GM21528 (cell line): ENCODE results near the gene ANXA6.
A peak's percentile ranks its signal among the peaks of the same experiment; 100 is the strongest.

Experiments used
- ATAC-seq: cut with Tn5 transposase; IDR thresholded peaks from one replicate; pipeline ENCODE4 v1.9.1; 2021; ENCODE audit warnings: mild to moderate bottlenecking, moderate library complexity; ENCODE audit not compliant: unreplicated experiment, low FRiP score

The ANXA6 gene

DNA sequence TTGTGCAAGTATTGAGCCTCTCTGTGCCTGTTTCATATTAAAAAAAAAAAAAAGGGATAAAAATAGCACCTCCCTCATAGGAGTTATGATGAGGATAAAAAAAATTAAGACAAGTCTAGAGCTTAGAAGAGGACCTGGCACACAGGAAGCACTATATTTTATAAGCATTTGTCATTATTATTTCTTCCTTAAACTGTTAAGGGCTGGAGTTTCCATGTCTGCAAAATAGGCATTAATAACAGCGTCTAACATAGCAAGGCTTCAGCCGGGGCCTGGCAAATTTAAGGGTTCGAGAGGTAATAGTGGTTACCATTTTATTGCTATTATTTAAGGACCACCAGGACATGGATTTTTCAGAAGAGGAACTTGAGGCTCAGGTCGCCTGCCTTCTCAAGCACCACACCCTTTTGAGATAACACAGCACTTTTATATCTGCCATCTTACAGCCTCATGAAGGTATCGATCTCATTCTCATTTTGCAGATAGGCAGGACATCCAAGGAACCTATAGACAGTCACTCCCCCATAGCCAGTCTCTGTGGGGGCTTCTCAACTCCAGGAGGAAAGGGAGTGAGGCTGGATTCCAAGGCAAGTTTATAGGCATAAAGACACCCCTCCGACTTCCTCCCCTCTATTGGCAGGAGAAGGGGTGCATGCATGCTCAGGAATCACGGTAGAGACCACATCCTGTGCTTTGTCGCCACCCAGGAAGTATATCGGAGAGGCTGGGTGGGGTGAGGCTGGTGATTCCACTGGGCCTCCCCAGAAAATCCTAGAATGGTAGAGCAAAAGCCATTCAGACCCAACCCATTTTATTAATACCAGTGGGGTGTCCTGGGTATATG lies 2.4 kb downstream of the ANXA6 start:
- peak; percentile 25 for ATAC-seq

DNA sequence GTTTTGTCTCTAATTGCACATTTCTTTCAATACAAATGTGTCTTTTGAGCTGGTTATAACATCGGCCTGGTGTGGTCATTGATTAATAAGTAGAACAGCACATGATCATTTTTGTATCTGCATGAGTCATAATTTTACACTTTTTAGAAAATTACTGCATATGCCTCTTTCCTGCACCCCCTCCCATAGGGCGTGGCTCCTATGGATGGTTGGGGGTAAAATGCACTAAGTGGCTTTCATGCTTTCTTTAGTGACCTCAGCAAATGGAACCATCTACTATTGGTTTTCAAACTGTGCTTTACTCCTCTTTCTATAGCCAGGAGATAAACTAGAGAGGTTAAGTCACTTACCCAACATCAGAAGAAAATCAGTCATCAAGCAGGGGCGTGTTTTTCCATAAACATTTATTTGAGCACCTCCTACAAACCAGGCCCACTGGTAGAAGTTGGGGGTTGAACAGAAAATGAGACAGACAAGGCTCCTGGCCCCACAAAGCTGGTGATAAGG lies 3.8 kb downstream of the ANXA6 start:
- ATAC-seq: no peak

DNA sequence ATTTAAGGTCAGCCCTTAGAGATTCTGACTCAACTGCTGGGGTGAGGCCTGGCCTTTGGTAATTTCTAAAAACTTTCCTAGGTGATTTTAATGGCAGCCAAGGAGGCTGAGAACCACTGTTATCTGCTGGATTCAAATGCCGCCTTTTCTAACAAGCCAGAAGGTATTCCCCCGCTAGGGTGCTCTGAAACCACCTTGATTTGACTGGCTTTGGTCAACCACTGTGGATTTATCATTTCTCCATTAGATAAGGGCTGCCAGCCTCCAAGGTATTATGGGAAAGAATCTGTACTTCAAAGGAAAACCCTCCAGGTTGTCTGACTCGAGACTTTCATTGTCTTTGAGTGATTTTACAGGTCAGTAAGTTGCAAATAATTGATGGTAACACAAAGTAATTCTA lies 4.3 kb downstream of the ANXA6 start:
- no peak for ATAC-seq

DNA sequence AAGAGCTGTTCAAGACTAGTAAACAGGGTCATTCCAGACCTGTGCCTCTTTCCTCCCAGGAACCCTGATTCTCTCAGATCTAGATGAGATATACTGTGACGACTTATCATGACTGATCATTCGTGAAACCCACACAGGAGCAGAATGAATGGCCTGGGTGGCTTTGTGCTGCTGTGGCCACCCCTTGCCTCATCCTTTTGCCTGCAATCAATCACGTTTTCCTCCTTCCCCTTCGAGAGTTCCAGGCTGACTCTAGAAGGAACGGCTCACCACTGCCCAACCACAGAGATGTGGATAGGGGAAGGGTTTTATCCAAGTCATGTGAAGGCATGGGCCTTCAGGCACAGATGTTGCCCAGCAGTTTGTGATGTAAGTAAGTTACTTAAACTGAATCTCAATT lies 5.8 kb downstream of the ANXA6 start:
- ATAC-seq: peak; percentile 22

DNA sequence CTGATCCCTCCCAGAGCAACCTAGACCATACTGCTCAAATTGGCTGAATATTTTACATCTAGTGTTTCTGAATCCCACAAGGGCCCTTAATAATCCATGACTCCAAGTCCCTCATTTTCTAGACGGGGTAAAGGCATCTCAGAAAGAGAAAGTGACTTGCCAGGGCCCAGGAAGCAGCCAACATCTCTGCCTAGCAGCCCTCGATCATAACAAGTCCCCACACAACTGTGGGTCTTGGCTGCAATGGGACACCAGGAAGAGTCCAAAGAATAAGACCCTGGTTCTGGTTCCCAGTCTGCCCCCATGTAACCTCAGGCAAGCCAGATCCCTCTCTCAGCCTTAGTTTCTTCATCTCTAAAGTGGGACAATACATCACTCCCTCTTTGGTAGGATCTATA lies 6.3 kb downstream of the ANXA6 start:
- no peak for ATAC-seq

DNA sequence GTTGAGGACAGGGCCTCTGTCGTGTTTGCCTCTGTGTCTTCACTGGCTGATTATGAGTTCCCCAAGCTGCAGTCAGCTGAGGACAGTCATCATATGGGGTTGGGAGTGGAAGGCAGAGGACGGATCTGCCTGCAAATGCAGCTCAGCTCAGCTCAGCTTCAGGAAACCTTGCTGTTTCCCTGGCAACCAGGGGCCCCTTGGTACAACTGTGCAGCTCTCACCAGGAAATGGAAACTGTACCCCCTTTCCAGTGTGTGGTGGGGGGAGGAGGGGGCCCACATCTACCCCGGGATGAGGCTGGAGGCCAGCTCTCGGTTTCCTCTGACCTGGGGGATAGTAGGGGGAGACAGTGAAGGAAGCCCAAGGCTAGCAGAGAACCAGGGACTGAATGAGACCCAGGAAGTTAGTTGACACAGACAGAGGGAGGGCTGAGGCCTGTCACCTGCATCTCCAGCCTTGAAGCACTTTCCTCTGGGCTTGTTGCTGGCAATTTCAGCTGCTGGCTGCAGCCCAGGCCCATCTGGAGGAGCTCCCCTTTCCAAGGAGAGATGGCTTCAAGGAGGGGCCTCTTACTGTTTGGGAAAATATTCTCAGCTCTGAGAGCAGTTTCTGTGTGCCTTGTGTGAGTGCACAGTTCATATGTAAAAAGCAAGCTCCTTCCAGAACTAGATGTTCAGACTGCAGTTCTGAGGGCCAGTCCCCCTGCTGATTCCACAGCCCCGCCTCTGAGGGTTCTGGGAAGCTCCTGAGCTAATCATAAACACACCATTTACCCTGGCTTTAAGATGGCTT lies 6.9 kb downstream of the ANXA6 start:
- peak; percentile 51 for ATAC-seq

DNA sequence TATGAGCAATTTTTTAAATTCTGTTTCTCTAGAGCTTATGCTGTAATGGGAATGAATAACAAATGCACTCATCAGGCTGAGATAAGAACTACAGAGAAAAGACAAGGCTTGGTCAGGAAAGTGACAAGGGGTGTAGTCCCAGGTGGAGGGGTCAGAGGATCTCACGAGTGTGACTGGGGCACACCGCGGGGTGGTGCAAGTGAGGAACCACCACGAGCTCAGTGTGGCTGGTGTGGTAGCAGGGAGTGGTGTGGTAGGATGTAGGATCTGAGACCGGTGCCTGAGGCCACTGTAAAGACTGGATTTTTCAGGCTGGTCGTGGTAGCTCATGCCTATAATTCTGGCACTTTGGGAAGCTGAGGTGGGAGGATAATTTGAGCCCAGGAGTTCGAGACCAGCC lies 9.0 kb downstream of the ANXA6 start:
- ATAC-seq: no peak

DNA sequence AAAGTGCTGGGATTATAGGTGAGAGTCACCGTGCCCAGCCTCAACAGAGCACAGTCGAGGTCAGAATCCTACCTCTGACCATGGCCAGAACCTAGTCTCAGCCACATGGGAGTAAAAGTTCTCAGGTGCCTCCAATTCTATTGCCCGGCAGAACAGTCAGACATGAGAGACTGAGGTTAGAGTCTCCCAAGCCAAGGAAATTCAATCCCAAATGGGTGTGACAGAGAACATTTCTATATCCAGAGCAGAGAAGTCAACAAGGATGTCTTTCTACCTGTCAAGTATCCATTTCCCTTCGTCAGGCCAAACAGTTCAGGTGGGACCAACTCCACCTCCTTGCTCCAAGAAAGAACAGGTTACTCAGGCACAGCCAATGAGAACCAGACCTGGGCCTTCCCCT lies 10.5 kb downstream of the ANXA6 start:
- no peak for ATAC-seq

DNA sequence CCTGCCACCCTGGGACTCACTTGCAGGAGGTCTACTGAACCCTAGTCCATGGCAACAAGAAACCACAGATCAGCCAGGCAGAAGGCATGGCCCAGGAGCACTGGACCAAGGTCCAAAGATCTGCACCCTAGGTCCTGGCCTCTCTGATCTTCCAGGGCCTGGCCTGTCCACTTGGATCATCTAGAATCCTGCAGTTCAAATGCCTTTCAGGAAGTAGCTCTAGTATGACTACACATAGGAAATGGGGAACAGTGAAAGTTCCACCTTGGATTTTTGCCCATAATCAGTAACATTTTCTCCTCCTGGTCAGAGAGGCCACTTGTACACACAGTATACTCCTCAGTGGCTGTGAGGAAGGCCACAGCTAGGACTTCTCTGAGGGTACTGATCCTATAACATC lies 11.5 kb downstream of the ANXA6 start:
- no peak for ATAC-seq

DNA sequence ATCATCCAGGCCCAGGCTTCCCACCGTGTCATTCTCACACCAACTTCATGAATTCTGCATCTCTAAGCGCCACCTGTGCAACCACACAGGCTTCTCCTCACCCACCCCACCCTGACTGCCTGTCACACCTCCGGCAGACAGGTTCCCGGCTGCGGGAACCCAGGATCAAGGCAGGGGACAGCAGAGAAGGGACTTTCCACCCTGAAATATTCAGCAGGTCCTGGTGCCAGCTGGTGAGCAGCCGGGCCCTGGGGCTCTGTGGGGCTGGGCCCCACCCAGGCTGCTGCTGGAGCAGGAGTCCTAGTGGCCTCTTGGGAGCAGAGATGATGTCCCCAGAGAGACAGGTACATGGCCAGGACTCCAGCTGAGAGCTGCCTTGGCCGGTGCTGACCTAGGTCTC lies 12.7 kb downstream of the ANXA6 start:
- no peak for ATAC-seq

DNA sequence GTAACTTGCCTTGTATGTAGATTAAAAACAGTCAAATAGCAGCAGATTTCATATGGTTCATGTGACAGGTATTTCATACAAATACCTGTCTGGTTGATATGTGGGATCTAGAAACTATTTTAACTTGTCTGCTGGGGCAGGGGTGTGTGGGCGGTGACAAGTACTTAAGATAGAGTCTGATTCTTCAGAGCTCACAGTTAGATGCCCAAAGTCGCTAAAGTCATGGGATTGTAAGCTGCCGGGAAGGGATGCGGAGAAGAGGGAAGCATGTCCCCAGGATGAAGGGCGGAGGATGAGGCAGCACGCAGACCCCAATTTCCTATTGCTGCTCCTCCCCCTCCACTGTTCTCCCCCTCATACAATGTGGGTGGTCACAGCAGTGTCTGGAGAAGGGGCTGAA lies 13.3 kb downstream of the ANXA6 start:
- no peak for ATAC-seq

DNA sequence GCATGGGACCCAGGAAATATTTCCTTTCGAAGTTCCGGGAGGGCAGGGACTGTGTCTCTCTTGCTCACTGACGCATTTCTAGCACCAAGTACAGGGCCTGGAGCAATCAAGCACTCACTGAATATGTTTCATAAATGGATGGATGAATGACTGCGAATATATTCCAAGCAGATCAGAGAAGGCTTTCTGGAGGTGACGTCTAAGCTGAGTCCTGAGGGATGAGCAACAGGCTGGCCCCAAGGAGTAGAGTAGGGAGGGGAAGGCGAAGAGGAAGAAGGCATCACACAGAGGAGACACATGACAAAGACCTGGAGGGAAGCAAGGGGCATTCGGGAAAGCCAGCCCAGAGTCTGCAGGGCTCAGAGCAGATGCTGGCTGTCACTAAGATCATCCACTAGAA lies 13.9 kb downstream of the ANXA6 start:
- ATAC-seq: no peak

DNA sequence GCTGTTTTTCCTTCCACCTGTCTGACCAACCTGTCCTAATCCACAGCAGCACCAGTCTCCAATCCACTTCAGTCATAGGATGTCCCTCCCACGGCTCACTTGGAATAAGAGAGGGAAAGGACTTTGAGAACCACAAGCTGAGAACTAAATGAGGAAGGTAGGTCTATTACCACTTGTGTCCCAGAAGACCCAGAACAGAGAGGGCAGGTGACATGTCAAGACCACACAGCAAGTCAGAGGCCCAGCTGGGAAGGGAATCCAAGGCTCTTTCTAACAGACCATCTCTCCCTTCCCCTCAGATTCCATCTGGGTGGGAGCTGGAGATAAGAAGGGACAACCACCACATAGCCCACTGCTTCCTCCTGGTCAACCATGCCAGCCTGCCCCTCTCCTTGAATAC lies 14.6 kb downstream of the ANXA6 start:
- ATAC-seq: no peak

DNA sequence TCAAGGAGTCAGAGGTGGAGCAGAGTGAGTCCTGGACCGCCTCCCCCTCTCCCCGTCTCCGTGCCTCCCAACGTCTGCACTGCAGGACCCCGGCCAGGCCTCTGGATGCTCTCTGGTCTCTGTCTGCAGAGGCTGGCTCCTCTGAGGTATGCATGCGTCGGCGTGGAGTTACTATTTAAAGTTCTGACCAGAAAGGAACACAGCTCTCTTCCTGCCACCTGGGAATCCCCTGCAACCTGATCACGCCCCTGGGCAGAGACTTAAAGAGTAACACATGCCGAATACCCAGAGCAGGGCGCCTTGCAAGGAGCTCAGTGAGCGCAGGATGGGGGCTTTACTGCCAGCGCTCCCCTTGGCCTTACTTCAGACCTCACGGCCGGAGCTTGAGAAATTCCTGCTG lies 16.0 kb downstream of the ANXA6 start:
- peak; percentile 76 for ATAC-seq

DNA sequence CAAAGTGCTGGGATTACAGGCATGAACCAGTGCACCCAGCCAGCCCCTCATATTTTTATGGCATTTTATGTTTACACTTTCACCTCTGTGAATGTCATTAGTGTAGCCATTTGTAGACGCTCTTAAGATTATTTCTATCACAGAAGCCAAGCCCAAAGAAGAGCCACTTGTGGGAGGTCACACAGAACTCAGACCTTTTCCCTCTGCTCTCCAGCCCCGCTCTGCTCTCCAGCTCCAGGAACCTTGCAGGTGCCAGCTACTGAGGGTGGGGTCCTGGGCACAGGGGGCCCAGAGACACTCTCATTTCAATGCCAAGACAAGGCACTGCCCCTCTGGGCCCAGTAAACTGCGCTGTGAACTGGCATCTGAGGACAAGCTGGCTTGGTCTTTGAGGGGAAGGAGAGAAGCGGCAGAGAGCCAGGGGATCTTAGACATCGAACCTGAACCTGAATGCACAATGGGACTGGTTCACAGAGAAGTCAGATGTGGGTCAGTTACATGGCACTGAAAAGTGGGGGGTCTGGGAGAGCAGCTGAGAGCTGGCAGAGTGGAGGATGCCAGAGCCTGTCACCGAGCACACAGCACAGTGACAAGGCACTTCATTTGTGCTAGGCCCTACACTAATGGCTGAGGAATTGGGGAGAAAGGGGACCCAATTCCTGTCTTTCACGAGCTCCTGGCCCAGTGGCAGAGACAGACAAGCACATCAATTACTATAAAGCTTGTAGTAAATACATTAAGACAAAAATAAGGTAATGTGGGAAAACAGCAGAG lies 16.7 kb downstream of the ANXA6 start:
- no peak for ATAC-seq

DNA sequence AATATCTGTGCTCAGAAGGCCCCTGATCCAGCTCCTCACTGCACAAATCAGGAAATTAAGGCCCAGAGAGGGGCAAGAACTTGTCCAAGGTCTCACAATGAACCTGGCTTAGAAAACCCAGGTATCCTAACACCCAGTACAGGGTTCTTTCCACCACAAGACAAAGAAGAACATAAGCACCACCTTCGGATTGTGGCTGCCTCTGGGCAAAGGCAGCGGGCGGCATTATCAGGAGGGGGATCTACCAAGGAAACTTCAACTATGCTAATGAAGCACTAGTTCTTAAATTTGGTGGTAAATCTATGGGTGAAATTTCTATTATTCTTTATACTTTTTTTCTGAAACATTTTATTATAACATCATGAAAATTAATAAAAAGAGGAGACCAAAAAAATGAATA lies 17.9 kb downstream of the ANXA6 start:
- ATAC-seq: no peak

DNA sequence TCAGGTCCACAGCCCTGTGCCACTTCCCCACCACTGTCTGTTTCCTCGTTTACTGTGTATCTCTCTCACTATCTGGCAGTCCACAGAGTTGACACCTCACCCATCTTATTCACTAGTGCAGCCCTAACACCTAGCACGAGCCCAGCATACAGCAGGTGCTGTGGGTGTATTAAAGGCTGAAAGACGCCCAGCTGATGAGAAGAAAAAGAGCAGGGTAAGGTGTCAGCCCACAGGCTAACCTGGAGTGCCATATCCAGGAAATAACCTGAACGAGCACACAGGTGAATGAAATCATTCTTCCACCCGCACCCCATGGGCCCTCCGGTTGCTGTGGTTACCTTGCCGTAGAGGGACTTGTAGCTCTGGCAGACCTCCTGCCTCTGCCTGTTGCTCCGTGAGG lies 18.6 kb downstream of the ANXA6 start:
- ATAC-seq: no peak

DNA sequence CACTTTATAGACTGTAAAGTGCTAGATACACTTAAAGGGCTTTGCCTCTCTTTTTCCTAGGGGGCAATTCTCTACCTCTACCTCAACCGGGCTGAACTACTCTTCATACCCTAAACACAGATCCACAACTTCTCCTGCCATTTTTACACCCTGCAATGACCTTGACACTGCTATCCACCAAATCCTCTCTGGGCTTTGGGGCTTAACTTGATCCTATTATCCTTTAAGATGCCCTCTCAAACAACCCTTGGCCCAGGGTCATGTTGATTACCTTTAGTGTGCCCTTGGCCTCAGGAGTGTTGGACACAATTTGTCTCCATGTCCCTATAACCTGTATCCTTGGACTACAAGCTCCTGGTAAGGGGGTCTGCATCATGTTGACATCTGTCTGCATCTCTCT lies 19.5 kb downstream of the ANXA6 start:
- ATAC-seq: no peak

DNA sequence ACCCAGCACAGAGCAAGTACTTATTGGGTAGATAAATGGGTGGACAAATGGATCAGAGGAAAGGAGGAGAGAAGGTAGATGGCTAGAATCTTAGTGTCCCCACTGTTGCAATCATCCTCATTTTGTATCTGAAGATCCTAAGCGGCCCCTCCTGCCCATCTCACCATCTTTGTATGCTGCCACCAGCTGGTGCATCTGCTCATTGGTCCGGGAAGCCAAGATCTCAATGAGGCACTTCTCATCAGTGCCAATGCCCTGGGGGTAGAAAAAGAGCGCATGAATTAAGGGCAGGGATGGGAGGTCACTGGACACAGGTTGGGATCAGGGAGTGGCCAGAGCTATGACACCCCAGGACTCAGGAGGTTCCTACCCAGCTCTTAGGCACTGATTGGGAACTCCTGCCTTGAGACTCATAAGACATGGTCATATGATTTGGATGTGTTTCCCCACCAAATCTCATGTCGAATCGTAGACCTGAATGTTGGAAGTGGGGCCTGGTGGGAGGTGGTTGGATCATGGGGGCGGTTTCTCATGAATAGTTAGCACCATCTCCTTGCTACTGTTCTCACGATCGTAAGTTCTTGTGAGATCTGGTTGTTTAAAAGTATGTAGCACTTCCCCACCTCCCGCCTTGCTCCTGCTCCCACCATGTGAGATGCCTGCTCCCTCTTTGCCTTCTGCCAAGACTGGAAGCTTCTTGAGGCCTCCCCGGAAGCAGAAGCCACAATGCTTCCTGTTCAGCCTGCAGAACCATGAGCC lies 20.3 kb downstream of the ANXA6 start:
- no peak for ATAC-seq

DNA sequence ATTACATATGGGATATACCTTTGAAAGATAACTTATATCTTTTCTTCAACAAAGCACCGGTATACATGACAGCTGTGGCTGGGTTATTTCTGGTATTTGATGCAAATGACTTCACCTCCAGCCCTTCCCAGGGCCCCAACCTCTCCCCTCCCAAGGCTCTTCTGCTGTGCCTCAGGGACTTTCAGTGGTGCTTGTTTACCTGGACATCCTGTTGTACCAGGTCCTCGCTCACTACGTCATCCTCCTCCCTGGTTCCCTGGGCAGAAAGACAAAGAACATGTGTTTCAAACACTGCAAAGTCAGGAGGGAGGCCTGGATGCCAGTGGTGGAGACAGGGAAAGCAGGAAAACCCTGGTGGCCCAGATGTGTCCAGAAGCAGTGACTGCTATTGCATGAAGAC lies 23.4 kb downstream of the ANXA6 start:
- peak; percentile 77 for ATAC-seq
